HG02852 (cell line): ENCODE measurements around the gene TNFSF9.
"Not testable (repeated sequence)": the region's sequence is repeated elsewhere in the genome, so short reads cannot be mapped to it uniquely, and the experiment has no call there.

Experiments
- ATAC-seq: cut with Tn5 transposase; IDR thresholded peaks from one replicate; pipeline ENCODE4 v1.9.1; 2021; ENCODE audit warnings: mild to moderate bottlenecking, moderate library complexity; ENCODE audit not compliant: unreplicated experiment

TNFSF9 gene

DNA sequence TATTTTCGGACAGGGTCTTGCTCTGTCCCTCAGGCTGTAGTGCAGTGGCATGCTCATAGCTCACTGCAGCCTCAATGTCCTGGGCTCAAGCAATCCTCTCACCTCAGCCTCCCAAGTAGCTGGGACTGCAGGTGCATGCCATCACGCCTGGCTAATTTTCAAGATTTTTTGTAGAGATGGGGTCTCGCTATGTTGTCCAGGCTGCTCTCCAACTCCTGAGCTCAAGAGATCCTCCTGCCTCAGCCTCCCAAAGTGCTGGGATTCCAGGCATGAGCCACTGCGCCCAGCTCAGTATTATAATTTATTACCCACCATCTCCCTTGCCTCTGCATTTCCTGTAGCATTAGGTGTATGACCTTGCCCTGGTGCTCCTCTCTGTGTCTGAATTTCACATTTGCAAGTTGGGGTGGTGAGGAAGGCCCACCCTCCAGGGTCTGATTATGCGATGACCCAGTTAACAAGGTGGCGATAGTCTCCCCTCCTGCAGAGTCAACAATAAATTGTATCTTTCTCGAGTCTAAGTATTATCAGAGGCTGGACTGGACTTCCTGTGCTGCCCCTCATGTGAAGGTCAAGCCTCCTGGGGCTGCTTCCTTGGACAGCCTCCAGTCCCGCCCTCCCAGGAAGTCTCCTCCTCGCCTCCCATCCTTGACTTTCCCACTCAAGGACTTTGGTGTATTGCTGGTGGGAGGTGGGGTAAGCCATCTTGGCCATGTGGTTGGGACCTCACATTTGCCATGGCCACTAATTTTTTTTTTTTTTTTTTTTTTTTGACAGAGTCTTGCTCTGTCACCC, 27.2 kb upstream of the TNFSF9 start:
- ATAC-seq, result no peak

DNA sequence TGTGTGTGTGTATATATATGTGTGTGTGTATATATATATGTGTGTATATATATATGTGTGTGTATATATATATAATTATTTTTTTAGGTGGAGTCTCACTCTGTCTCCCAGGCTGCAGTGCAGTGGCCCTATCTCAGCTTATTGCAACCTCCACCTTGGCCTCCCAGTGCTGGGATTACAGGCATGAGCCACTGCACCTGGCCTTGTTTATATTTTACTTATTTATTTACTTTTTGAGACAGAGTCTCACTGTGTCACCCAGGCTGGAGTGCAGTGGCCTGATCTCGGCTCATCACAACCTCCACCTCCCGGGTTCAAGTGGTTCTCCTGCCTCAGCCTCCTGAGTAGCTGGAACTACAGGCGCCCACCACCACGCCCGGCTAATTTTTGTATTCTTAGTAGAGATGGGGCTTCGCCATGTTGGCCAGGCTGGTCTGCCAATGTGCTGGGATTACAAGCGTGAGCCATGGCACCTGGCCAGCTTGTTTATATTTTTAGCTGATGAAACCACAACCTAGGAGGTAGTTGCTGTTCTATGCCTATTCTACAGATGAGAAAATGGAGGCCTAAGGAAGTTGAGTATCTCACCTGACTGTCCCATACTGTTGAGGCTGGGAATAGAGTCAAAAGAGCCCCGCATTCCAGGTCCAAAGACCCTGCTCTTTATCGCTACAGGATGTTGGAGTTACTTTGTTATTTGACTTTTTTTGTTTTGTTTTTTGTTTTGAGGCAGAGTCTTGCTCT, 22.6 kb upstream of the TNFSF9 start:
- not testable (repeated sequence) for ATAC-seq

DNA sequence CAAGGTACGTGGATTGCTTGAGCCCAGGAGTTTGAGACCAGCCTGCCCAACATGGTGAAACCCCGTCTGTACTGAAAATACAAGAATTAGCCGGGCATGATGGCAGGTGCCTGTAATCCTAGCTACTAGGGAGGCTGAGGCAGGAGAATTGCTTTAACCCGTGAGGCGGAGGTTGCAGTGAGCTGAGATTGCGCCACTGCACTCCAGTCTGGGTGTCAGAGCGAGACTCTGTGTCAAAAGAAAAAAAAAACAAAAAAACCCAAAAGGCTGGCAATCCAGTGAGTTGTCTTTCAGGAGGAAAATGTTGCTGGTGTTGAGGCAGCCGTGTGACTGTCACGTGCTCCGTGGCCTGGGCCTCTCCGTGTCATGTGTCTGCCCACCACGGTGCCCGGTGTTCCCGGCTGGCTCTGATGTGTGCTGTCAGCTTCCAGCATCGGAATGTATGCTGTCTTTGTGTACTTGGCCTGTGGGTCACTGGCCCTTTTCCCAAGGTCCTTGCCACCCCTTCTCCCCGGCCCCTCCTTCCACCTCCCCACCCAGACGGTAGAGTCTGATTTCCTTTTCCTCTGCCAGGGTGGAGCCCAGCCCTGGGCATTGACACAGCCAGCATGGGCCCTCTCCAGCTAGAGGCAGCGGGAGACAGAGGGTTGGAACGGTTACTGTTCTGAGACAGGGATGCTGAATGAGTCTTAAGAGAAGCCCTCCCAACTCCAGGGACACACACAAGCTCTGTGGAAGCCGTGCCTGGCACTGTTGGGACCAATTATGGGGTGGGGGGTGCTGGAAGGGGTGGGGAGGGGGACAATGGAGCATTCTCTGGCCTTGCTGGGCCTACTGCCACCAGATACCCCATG, 21.5 kb upstream of the TNFSF9 start:
- no peak for ATAC-seq

DNA sequence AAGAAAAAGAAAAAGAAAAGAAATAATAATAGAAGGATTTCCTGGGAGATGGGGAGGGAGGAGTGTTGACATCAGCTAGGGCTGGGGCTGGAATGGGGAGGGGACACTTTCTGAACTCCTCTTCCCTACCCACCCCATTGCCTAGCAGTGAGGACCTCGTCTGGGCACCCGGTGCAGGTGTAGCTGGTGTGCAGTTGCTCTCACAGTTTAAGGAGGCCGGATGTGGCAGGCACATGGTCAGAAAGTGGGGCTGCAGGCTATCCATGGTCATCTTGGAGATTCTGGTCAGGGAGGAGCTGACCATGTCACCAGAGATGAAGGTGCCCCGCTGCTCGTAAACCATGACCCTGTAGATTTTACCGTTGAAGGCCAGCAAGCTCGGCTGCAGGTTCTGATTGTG, 20.2 kb upstream of the TNFSF9 start:
- no peak for ATAC-seq

DNA sequence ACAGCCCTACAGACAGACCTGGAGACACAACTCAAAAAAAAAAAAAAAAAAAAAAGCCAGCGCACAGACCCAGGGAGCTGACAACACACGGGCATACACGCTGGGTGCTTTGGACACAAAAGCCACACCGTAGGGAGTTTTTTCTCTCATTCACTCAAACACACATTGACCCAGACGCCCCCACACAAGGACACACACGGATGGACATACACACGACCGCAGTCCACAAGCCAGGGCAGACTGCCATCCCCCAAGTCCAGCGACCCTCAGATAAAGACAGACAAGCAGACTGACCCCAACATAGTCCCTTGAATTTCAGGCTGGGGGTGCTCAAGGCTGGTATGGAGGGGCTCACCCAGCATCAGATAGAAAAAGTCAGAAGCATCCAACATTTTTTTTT, 16.7 kb upstream of the TNFSF9 start:
- no peak for ATAC-seq

DNA sequence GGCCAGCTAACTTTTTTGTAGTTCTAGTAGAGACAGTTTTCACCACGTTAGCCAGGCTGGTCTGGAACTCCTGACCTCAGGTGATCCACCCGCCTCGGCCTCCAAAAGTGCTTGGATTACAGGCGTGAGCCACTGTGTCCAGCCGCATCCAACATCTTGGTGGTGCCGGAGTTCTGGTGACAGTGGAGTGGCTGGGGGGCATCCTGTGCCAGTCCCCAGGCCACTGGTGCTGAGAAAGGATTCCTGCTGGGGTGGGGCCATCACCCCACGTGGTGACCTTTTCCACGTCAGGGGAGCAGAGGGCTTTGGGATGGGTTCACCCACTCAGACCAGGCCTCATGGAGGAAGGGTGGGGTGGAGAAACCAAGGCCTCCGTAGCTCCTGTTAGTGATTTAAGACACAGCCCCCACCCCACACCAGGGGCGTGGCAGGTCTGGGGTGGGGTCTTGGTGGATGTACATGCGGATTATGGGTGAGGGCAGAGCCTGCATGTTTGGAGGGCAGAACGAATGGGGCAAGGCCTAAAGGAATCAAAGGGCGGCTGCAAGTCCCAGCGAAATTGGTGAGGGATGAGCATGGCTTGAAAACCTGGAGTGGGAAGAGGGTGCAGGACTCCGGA, 15.8 kb upstream of the TNFSF9 start:
- no peak for ATAC-seq

DNA sequence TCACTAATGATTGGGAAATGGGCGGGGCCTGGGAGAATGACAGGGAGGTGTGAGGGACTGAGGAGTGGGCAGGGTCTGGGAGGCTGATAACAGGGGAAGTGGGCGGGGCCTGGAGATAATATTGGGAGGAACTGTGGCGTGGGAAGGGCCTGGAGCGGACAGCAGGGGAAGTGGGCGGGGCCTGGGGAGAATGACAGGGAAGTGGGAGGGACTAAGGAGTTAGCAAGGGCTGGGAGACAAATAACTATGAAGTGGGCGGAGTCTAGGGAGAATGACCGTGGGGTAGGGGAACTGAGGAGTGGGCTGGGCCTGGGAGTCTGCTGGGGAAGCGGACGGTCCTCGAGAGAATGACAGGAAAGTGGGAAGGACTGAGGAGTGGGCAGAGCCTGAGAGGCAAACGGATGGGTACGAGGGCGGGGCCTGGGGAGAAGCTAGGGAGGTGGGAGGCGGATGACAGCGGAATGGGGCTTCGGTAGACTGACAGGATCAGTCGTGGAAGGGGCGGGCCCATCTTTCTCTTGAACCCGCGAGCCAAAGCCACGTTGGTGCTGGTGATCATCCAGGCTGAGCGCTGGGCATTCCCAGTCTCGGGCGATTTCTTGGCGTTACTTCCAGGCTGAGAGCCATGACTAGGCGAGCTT, 14.7 kb upstream of the TNFSF9 start:
- peak; percentile 46 for ATAC-seq

DNA sequence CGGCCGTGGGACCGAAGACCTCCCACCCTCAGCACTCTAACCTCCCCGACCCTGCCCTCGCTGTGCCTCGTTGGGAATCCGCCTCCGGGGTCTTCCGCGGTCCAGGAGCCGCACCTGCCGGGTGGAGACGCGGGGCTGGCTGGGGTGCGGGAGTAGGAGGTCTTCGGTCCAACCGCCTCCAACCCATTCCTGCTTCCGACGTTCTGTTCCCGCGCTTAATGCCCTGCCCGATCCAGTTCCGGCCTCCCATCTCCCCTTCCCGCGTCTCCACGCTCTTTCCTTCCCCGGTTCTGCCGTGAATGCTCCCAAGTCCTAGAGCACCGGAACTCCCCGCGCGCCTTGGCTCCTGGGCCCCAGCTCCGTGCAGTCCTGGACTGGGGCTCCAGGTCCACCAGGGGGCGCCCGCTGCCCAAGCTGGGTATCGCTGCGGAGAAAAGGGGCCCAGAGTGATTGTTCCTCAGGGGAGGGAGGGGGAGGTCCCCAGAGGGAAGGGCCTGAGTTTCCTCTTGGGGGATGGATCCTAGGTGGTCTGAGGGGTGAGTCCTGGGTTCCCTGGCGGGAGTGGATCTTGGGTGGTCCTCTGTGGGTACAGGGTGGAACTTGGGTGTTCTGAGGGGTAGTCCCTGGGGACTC, 14.1 kb upstream of the TNFSF9 start:
- ATAC-seq, result peak; percentile 48

DNA sequence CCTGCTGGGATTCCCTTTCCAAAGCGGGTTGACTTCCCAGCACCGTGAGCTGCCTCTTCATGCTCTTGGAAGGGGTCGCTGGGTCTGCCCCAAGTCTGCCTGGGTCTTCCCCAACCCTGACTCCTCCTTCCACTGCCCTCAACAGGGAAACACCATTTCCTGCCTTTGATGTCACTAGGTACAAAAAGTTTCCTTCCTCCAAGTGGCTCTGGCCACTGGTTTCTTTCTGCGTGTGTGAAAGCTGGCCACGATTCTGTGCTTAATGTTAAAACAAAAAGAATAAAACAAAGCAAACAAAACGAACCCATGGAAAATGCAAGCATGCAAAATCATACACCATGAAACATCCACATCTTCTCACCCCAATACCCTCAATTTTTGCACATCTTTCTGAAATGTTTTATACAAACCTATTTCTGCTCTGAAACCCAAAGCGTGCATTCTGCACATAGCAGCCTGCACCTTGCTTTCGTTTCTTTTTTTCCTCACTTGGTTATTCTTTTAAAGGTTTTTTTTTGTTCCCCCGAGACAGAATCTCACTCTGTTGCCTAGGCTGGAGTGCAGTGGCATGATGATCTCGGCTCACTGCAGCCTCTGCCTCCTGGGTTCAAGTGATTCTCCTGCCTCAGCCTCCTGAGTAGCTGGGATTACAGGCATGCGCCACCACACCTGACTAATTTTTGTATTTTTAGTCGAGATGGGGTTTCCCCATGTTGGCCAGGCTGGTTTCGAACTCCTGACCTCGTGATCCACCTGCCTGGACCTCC, 12.5 kb upstream of the TNFSF9 start:
- ATAC-seq, result no peak

DNA sequence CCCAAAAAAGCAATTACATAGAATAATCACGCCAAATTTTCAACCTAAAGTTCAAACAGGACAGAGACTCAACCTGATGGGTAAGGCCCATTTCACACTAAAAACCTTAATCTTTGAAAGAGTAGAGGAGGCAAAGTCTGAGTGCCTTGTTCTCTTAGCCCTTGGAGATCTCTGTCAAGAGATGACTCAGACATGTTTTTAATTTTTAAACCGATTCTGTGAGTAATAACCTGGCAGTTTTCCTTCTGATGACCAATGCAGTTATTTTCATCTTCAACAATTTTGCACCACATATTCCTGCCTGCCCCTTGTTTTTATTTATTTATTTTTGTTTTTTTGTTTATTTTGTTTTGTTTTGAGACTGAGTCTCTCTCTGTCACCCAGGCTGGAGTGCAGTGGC, 11.5 kb upstream of the TNFSF9 start:
- no peak for ATAC-seq

DNA sequence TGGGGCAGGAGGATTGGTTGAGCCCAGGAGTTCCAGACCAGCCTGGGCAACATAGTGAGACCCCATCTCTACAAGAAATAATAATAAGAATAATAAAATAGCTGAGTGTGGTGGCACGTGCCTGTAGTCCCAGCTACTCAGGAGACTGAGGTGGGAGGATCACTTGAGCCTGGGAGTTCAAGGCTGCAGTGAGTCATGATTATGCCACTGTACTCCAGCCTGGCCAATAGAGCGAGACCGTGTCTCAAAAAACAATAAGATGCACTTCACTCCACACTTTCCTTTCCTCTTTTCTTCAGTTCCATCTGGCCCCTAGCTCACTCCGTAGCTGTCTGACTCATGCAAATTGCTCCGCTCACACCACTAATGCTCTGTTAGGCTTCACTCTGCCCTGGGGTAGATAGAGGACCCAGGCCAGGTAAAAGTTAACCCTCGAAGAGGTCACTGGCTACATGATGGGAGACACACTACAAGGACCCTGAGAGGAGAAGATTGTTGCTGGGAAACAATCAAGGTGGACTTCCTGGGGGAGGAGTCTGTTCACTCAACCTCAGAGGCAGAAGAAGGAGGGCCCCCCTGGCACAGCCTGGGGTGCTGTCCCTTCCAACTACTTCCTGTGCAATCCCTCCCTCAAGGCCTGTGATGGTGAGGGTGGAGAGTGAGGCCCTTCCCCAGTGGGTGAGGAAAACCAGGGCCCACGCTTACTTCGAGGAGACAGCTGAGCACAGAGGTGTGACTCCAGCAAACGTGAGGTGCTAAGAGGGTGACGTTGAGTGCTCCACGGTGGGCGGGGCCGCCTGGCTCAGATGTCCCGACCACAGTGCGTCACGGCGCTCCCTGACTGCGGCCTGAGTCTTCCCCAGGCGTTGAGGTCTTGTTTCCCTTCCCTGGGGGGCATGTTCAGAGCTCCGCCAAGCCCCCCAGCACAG, 8.8 kb upstream of the TNFSF9 start:
- ATAC-seq, result peak; percentile 42

DNA sequence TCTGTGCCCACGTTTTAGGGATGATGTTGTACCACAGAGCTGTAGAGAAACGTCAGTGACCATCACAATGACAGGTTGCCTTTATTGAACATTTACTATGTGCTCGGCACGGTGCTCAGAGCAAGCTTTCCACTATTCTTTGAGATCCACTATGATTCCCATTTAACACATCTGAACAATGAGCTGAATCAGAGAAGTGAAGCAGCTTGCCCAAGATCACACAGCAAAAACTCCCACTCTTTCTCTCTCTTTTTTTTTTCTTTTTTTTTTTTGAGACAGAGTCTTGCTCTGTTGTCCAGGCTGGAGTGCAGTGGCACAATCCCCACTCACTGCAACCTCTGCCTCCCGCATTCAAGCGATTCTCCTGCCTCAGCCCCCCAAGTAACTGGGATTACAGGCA, 8.1 kb upstream of the TNFSF9 start:
- no peak for ATAC-seq

DNA sequence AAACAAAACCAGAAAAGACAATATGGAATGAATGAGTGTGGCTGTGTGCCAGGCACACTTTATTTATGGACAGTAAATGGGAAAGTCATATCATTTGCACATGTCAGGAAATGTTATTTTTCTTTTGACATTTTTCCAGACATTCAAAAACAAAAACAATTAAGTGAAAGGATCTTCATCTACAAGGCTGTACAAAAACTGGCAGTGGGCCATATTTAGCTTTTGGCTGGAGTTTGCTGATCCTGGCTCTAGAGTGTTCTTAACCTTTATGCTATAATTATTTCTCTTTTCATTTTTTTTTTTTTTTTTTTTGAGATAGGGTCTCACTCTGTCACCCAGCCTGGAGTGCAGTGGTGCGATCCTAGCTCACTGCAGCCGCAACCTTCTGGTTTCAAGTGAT, 6.5 kb upstream of the TNFSF9 start:
- no peak for ATAC-seq

DNA sequence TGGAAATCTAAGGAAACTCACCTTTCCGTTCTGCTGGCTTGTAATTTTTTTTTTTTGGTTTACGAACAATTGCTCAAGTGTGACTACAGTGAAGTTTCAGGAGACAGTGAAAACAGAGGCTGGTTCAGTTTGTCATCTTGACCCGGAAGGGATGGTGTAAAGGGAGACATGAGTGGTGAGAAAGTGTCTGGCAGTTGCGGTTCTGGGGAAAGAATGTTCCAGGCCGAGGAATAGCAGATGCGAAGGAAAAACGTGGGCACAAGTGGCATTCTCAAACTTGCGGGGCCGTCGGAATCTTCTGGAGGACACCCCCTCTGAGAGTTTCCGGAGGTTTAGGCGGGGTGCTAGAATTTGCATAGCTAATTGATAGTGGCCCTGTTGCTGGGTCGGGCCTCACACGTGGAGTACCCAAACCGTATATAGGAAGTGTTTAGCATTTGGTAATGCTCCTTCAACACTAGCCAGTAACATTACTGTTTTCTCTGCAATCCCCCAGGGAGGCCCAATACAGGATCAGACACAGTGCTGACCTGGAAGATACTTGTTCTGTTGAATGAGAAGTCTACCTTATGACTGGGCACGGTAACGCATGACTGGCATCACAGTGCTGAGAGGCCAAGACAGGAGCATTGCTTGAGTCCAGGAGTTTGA, 2.8 kb upstream of the TNFSF9 start:
- ATAC-seq, result peak; percentile 47

DNA sequence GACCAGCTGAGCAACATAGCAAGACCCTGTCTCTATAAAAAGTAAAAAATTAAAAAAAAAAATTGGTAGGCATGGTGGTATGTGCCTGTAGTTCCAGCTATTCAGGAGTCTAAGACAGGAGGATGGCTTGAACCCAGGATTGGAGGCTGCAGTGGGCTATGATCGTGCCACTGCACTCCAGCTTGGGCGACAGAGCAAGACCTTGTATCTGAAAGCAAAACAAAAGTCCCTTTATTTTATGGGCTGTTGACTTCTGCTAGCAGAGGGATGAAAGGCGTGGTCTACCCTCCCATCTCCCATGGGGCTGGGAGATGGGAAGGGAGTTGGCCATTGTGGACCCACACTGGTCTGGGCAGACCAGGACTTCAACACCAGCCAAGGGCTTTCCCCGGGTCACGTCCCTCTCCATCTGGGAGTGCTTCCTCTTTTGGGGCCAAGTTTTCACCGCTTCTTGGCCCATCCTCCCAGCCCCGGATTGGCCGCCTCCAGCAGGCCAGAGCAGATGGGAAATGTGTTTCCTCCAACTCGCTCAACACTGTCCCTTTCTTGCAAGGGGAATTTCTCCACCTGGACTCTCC, 2.2 kb upstream of the TNFSF9 start:
- ATAC-seq, result no peak

DNA sequence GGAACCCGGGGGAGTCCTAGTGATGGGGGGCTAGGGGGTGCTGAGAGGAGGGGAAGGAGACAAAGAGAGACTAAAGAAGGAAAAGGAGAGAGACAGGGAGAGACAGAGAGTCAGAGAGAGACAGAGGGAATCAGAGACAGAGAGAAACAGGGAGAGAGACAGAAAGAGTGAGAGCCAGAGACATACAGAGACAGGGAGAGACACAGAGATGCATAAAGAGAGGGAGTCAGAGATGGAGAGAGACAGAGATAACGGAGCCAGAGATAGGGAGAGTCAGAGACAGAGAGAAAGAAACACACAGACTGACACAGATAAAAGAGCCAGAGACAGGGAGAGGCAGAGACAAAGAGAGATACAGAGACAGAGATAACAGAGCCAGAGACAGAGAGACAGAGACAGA, 1.5 kb upstream of the TNFSF9 start:
- ATAC-seq, result no peak

DNA sequence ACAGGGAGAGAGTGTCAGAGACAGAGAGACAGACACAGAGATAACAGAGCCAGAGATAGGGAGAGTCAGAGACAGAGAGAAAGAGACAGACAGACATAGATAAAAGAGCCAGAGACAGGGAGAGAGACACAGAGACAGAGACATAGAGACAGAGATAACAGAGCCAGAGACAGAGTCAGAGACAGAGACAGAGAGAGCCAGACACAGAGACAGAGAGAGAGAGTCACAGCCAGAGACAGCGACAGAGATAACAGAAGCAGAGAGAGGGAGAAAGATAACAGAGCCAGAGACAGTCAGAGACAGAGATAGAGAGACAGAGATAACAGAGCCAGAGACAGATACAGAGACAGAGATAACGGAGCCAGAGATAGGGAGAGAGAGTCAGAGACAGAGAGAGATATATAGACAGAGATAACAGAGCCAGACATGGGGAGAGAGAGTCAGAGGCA, 865 bp upstream of the TNFSF9 start:
- no peak for ATAC-seq
